ENCODE results near the gene FAM171A2. TPM values are rescaled to one million over a fixed set of nuclear protein-coding genes. Genes with fewer than 3 reads are reported as not detected.

FAM171A2 gene
- total and polyA plus RNA-seq, 2 donors from 2014 or later = 0.94 to 1.6 TPM

DNA sequence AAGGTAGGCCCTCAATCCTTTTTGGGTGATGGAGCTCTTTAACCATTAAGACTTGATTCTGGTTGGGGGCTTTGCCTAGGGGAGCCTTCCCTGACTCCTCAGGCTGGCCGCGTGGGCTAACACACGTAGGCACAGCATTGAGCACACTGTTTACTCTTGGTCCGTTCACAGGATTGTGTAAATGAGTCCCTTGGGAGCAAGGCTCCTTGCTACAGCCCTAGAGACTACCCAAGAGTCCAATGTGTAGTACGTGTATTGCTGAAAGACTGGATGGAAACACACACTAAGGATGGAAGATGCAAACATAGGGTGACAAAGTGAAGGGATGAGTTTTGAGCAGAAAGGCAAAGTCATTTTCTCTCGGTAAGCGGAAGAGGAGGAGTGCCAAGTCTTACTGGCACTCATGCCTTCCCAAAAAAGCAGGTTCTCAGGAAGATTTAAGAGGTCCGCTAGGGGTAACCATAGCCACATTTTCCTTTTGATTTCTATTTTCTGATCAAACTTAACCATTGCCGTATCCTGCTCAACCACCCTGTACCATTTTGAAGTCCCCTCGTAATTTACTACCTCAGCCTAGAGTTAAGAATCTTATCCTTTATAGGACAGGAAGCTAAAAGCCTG lies 26.7 kb upstream of the FAM171A2 start:
- intact Hi-C loops (cut with DNase I) = no loop called here
- H3K4me3 ChIP-seq (ENCODE audit: low read length in 3 of 3) = no peak overlapping the region
- no peak overlapping the region for H3K9ac ChIP-seq (ENCODE audit: low read length in 3 of 3)
- H3K27ac ChIP-seq (ENCODE audit: low read depth in 2 of 2, low read length in 2 of 2) = no peak overlapping the region
- DNase-seq (peak in 1 of 5 donors; percentile 33), FAIRE-seq (no peak)
- no peaks in the 10 kb centered on the region for H3K36me3 ChIP-seq (ENCODE audit: control insufficient read depth in 2 of 3, insufficient read depth in 3 of 3, low read length in 3 of 3)
- H3K27me3 ChIP-seq (ENCODE audit: control insufficient read depth, insufficient read depth, low read length) = no peaks in the 10 kb centered on the region
- TF ChIP-seq, protein P1, sequence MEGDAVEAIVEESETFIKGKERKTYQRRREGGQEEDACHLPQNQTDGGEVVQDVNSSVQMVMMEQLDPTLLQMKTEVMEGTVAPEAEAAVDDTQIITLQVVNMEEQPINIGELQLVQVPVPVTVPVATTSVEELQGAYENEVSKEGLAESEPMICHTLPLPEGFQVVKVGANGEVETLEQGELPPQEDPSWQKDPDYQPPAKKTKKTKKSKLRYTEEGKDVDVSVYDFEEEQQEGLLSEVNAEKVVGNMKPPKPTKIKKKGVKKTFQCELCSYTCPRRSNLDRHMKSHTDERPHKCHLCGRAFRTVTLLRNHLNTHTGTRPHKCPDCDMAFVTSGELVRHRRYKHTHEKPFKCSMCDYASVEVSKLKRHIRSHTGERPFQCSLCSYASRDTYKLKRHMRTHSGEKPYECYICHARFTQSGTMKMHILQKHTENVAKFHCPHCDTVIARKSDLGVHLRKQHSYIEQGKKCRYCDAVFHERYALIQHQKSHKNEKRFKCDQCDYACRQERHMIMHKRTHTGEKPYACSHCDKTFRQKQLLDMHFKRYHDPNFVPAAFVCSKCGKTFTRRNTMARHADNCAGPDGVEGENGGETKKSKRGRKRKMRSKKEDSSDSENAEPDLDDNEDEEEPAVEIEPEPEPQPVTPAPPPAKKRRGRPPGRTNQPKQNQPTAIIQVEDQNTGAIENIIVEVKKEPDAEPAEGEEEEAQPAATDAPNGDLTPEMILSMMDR (IDR thresholded peaks at IDR 0.05; ENCODE audit: borderline replicate concordance, extremely low read depth, insufficient read depth) = no peak
- no peaks in the 10 kb centered on the region for H3K9me3 ChIP-seq (ENCODE audit: control insufficient read depth in 2 of 3, insufficient read depth in 1 of 3, low read length in 3 of 3)
- peaks cover 0 to 8% (median 0%) of the 10 kb centered on the region in 3 donors for H3K4me1 ChIP-seq (ENCODE audit: control insufficient read depth in 2 of 3, insufficient read depth in 2 of 3, low read depth in 1 of 3, low read length in 3 of 3)

DNA sequence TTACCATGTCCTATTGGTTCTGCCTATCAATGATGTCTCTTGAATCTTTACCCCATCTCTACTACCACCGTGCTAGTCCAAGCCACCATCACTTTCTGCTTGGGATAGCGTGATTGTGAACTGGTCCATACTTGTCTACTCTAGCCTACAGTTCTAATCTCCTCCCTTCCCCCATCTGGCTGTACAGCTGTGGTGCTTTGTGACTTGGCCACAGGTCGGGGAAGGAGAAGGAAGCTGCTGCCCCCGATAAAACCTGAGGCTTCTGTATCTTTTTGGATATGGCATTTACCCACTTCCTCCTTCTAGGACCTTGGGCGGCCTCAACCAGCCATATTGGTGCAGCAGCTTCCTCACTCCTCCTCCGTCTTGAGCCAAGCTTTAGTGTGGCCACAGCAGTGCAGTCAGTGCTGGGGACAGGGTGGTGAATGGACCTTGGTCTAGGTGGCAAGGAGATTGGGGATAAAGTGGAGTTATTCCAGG lies 26.1 kb upstream of the FAM171A2 start:
- H3K9ac ChIP-seq (ENCODE audit: low read length in 3 of 3) = no peak overlapping the region
- no peaks in the 10 kb centered on the region for H3K36me3 ChIP-seq (ENCODE audit: control insufficient read depth in 2 of 3, insufficient read depth in 3 of 3, low read length in 3 of 3)
- FAIRE-seq (no peak), DNase-seq (peak in 1 of 5 donors; percentile 29)
- H3K9me3 ChIP-seq (ENCODE audit: control insufficient read depth in 2 of 3, insufficient read depth in 1 of 3, low read length in 3 of 3) = no peaks in the 10 kb centered on the region
- TF ChIP-seq, protein P1 (IDR thresholded peaks at IDR 0.05; ENCODE audit: borderline replicate concordance, extremely low read depth, insufficient read depth) = no peak
- intact Hi-C loops (cut with DNase I) = no loop called here
- no peak overlapping the region for H3K4me3 ChIP-seq (ENCODE audit: low read length in 3 of 3)
- no peak overlapping the region for H3K27ac ChIP-seq (ENCODE audit: low read depth in 2 of 2, low read length in 2 of 2)
- H3K4me1 ChIP-seq (ENCODE audit: control insufficient read depth in 2 of 3, insufficient read depth in 2 of 3, low read depth in 1 of 3, low read length in 3 of 3) = peaks cover 0 to 11% (median 0%) of the 10 kb centered on the region in 3 donors
- H3K27me3 ChIP-seq (ENCODE audit: control insufficient read depth, insufficient read depth, low read length) = no peaks in the 10 kb centered on the region

DNA sequence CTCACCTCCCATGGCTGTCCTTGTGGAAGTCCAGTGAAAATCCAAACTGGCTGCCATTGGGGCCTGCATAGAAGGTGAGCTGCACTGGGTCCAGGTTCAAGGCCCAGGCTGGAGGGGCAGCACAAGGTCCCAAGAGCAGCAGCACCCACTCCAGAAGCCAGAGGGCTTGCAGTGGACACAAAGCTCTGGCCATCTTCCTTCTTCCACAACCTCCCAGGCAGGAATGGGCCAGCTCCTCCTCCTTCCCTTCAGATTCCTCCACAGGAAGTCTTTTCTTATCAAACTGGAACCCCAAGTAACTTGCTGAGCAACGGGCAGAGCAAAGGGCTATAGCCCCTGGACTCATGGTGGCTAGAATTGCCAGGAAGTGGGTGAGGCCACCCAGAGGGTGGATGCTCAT lies 25.6 kb upstream of the FAM171A2 start, which contains the start of gene ITGA2B:
Gene ITGA2B, minus strand, starts transcription at position 369 of the 400 bp plus-strand sequence. Its CDS starts 176 bp downstream, at position 193.
- no peaks in the 10 kb centered on the region for H3K27me3 ChIP-seq (ENCODE audit: control insufficient read depth, insufficient read depth, low read length)
- peaks cover 0 to 11% (median 0%) of the 10 kb centered on the region in 3 donors for H3K4me1 ChIP-seq (ENCODE audit: control insufficient read depth in 2 of 3, insufficient read depth in 2 of 3, low read depth in 1 of 3, low read length in 3 of 3)
- TF ChIP-seq, protein P1 (IDR thresholded peaks at IDR 0.05; ENCODE audit: borderline replicate concordance, extremely low read depth, insufficient read depth) = no peak
- FAIRE-seq = no peak
- H3K27ac ChIP-seq (ENCODE audit: low read depth in 2 of 2, low read length in 2 of 2) = no peak within 1 kb of the TSS
- H3K9me3 ChIP-seq (ENCODE audit: control insufficient read depth in 2 of 3, insufficient read depth in 1 of 3, low read length in 3 of 3) = no peaks in the 10 kb centered on the region
- DNase-seq = peak in 1 of 5 donors; percentile 30
- H3K9ac ChIP-seq (ENCODE audit: low read length in 3 of 3) = no peak within 1 kb of the TSS
- no peaks in the 10 kb centered on the region for H3K36me3 ChIP-seq (ENCODE audit: control insufficient read depth in 2 of 3, insufficient read depth in 3 of 3, low read length in 3 of 3)
- H3K4me3 ChIP-seq (ENCODE audit: low read length in 3 of 3) = no peak within 1 kb of the TSS
- intact Hi-C loops (cut with DNase I) = no loop called here
